ENCODE measurements around the gene SLC16A6.

GRCh38 chr17:68304706-68305105, 13.8 kb upstream of the SLC16A6 start:
- TF ChIP-seq CTCF (IDR thresholded peaks at IDR 0.05) (no peak), POLR2A (IDR thresholded peaks at IDR 0.05) (no peak)
